NCI-H1048 (cell line): Measurements from ENCODE around the gene CD300H.
"Not testable (repeated sequence)": the region's sequence is repeated elsewhere in the genome, so short reads cannot be mapped to it uniquely, and the experiment has no call there.

Source experiments
- DNase-seq: peaks from one replicate; lab custom pipeline; 2025; lab: John Stamatoyannopoulos, UW

CD300H gene

GRCh38 chr17:74584292-74585060, 17.2 kb upstream of the CD300H start:
- no peak for DNase-seq

- DNase-seq = no peak
Measured at GRCh38 chr17:74582633-74583032, 15.3 kb upstream of the CD300H start.

GRCh38 chr17:74579900-74580299, 12.6 kb upstream of the CD300H start:
- no peak for DNase-seq

GRCh38 chr17:74578979-74579378, 11.7 kb upstream of the CD300H start:
- no peak for DNase-seq

- no peak for DNase-seq
Measured at GRCh38 chr17:74574489-74575142, 7.3 kb upstream of the CD300H start.

- not testable (repeated sequence) for DNase-seq
Measured at GRCh38 chr17:74573635-74574034, 6.3 kb upstream of the CD300H start.

- DNase-seq = no peak
Measured at GRCh38 chr17:74573169-74573568, 5.9 kb upstream of the CD300H start.

- DNase-seq = no peak
Measured at GRCh38 chr17:74571621-74572270, 4.4 kb upstream of the CD300H start.

- no peak for DNase-seq
Measured at GRCh38 chr17:74569020-74570003, 2.0 kb upstream of the CD300H start.

GRCh38 chr17:74568106-74568873, 981 bp upstream of the CD300H start:
- no peak for DNase-seq

- no peak for DNase-seq
Measured at GRCh38 chr17:74566132-74566753, 1.1 kb downstream of the CD300H start.

GRCh38 chr17:74565126-74565525, 2.2 kb downstream of the CD300H start:
- DNase-seq = no peak

- DNase-seq = no peak
Measured at GRCh38 chr17:74563358-74563757, 4.0 kb downstream of the CD300H start.

GRCh38 chr17:74561586-74561985, 5.7 kb downstream of the CD300H start:
- DNase-seq = no peak

- DNase-seq = no peak
Measured at GRCh38 chr17:74558882-74559519, 8.3 kb downstream of the CD300H start.

GRCh38 chr17:74558402-74558801, 8.9 kb downstream of the CD300H start:
- not testable (repeated sequence) for DNase-seq

GRCh38 chr17:74555427-74555940, 11.8 kb downstream of the CD300H start:
- DNase-seq = no peak

- DNase-seq = no peak
Measured at GRCh38 chr17:74554909-74555308, 12.4 kb downstream of the CD300H start.

- DNase-seq = no peak
Measured at GRCh38 chr17:74552037-74552436, 15.3 kb downstream of the CD300H start.

GRCh38 chr17:74550602-74551001, 16.7 kb downstream of the CD300H start:
- no peak for DNase-seq
